ENCODE results near the gene GCDH.

The GCDH gene

GRCh38 chr19:12872941-12873890 is 17.7 kb upstream of the GCDH start:
- no peaks in the 10 kb centered on the region for H3K9me3 ChIP-seq (ENCODE audit: control insufficient read depth in 2 of 2, low read length in 2 of 2)
- H3K27ac ChIP-seq (ENCODE audit: low read depth in 2 of 2, low read length in 2 of 2), result peak overlapping the region in 1 of 2 donors; percentile 23
- H3K9ac ChIP-seq (ENCODE audit: low read depth in 1 of 2, low read length in 2 of 2), result no peak overlapping the region
- peaks cover 0 to 2% of the 10 kb centered on the region in 2 donors for H3K27me3 ChIP-seq (ENCODE audit: control insufficient read depth in 2 of 2, insufficient read depth in 2 of 2, low read length in 2 of 2)
- H3K36me3 ChIP-seq (ENCODE audit: control insufficient read depth in 2 of 2, insufficient read depth in 2 of 2, low read length in 2 of 2), result peaks cover under 1 to 10% of the 10 kb centered on the region in 2 donors
- no peaks in the 10 kb centered on the region for H3K4me1 ChIP-seq (ENCODE audit: control insufficient read depth in 2 of 2, insufficient read depth in 2 of 2, low read length in 2 of 2)
- H3K4me3 ChIP-seq (ENCODE audit: low read length in 2 of 2), result peak overlapping the region; percentile 37

GRCh38 chr19:12873891-12874745 is 16.8 kb upstream of the GCDH start:
- peak overlapping the region in 1 of 2 donors; percentile 37 for H3K4me3 ChIP-seq (ENCODE audit: low read length in 2 of 2)

GRCh38 chr19:12875086-12875485 is 15.9 kb upstream of the GCDH start:
- no peak overlapping the region for H3K4me3 ChIP-seq (ENCODE audit: low read length in 2 of 2)

More at GRCh38 chr19:12873891-12874745, 16.8 kb upstream of the GCDH start:
- Histone ChIP-seq H3K9me3 (ENCODE audit: control insufficient read depth in 2 of 2, low read length in 2 of 2) (no peaks in the 10 kb centered on the region), H3K9ac (ENCODE audit: low read depth in 1 of 2, low read length in 2 of 2) (no peak overlapping the region), H3K4me1 (ENCODE audit: control insufficient read depth in 2 of 2, insufficient read depth in 2 of 2, low read length in 2 of 2) (no peaks in the 10 kb centered on the region), H3K27ac (ENCODE audit: low read depth in 2 of 2, low read length in 2 of 2) (no peak overlapping the region), H3K27me3 (ENCODE audit: control insufficient read depth in 2 of 2, insufficient read depth in 2 of 2, low read length in 2 of 2) (no peaks in the 10 kb centered on the region), H3K36me3 (ENCODE audit: control insufficient read depth in 2 of 2, insufficient read depth in 2 of 2, low read length in 2 of 2) (peaks cover 6 to 13% of the 10 kb centered on the region in 2 donors)

GRCh38 chr19:12880551-12881171 is 10.3 kb upstream of the GCDH start:
- peak overlapping the region; percentile 83 to 89 for H3K4me3 ChIP-seq (ENCODE audit: low read length in 2 of 2)
- peaks cover 6 to 13% of the 10 kb centered on the region in 2 donors for H3K36me3 ChIP-seq (ENCODE audit: control insufficient read depth in 2 of 2, insufficient read depth in 2 of 2, low read length in 2 of 2)
- no peaks in the 10 kb centered on the region for H3K27me3 ChIP-seq (ENCODE audit: control insufficient read depth in 2 of 2, insufficient read depth in 2 of 2, low read length in 2 of 2)
- H3K9me3 ChIP-seq (ENCODE audit: control insufficient read depth in 2 of 2, low read length in 2 of 2), result peaks cover 0 to 5% of the 10 kb centered on the region in 2 donors
- peak overlapping the region; percentile 80 to 84 for H3K27ac ChIP-seq (ENCODE audit: low read depth in 2 of 2, low read length in 2 of 2)
- H3K4me1 ChIP-seq (ENCODE audit: control insufficient read depth in 2 of 2, insufficient read depth in 2 of 2, low read length in 2 of 2), result peaks cover 13 to 14% of the 10 kb centered on the region in 2 donors
- H3K9ac ChIP-seq (ENCODE audit: low read depth in 1 of 2, low read length in 2 of 2), result peak overlapping the region; percentile 87 to 88

More at GRCh38 chr19:12875086-12875485, 15.9 kb upstream of the GCDH start:
- no peaks in the 10 kb centered on the region for H3K4me1 ChIP-seq (ENCODE audit: control insufficient read depth in 2 of 2, insufficient read depth in 2 of 2, low read length in 2 of 2)
- H3K27me3 ChIP-seq (ENCODE audit: control insufficient read depth in 2 of 2, insufficient read depth in 2 of 2, low read length in 2 of 2), result no peaks in the 10 kb centered on the region
- H3K36me3 ChIP-seq (ENCODE audit: control insufficient read depth in 2 of 2, insufficient read depth in 2 of 2, low read length in 2 of 2), result peaks cover 6 to 13% of the 10 kb centered on the region in 2 donors
- H3K9ac ChIP-seq (ENCODE audit: low read depth in 1 of 2, low read length in 2 of 2), result no peak overlapping the region
- no peak overlapping the region for H3K27ac ChIP-seq (ENCODE audit: low read depth in 2 of 2, low read length in 2 of 2)
- H3K9me3 ChIP-seq (ENCODE audit: control insufficient read depth in 2 of 2, low read length in 2 of 2), result no peaks in the 10 kb centered on the region

DNA sequence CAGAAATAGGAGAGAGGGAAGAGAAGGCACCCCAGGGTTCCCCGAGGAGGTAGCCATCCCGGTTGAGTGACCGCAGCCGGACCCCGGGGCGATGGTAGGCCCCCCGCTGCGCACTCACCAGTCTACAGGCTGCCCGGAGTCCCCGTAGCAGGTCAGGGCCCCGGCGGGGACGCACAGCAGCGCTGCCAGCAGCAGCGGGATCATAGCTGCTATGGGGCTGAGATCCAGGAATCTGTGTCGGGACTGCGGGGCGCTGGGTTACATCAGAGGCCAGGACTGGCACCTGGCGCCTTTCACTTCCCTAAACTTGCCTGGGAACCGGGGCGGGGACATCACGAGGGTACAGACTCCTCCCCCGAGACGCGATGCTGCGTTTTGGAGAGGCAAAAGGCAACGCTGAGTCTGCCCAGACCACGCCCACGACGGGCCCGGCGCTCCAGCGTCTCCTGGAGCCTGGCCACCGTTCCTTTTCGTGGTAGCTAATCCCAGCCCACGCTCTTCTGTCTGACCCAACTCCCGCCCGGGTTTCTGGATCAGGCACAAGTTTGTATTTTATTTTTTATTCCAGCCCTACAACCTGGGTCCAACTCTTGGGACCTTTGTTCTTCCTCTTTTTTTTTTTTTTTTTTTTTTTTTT is 9.7 kb upstream of the GCDH start, which contains the start of gene DNASE2:
Gene DNASE2 (minus strand): TSS at position 278 of the 637 bp plus-strand sequence. CDS start 74 bp downstream, at position 204.
- H3K4me1 ChIP-seq (ENCODE audit: control insufficient read depth in 2 of 2, insufficient read depth in 2 of 2, low read length in 2 of 2), result peaks cover 13 to 16% of the 10 kb centered on the region in 2 donors
- peaks cover 0 to 5% of the 10 kb centered on the region in 2 donors for H3K9me3 ChIP-seq (ENCODE audit: control insufficient read depth in 2 of 2, low read length in 2 of 2)
- peak within 1 kb of the TSS; percentile 83 to 89 for H3K4me3 ChIP-seq (ENCODE audit: low read length in 2 of 2)
- H3K27me3 ChIP-seq (ENCODE audit: control insufficient read depth in 2 of 2, insufficient read depth in 2 of 2, low read length in 2 of 2), result no peaks in the 10 kb centered on the region
- peak within 1 kb of the TSS; percentile 87 to 88 for H3K9ac ChIP-seq (ENCODE audit: low read depth in 1 of 2, low read length in 2 of 2)
- H3K36me3 ChIP-seq (ENCODE audit: control insufficient read depth in 2 of 2, insufficient read depth in 2 of 2, low read length in 2 of 2), result peaks cover 6 to 8% of the 10 kb centered on the region in 2 donors
- H3K27ac ChIP-seq (ENCODE audit: low read depth in 2 of 2, low read length in 2 of 2), result peak within 1 kb of the TSS; percentile 80 to 84

GRCh38 chr19:12882589-12882988 is 8.4 kb upstream of the GCDH start:
- peaks cover 0 to 5% of the 10 kb centered on the region in 2 donors for H3K9me3 ChIP-seq (ENCODE audit: control insufficient read depth in 2 of 2, low read length in 2 of 2)
- no peaks in the 10 kb centered on the region for H3K27me3 ChIP-seq (ENCODE audit: control insufficient read depth in 2 of 2, insufficient read depth in 2 of 2, low read length in 2 of 2)
- peaks cover 13 to 16% of the 10 kb centered on the region in 2 donors for H3K4me1 ChIP-seq (ENCODE audit: control insufficient read depth in 2 of 2, insufficient read depth in 2 of 2, low read length in 2 of 2)
- H3K36me3 ChIP-seq (ENCODE audit: control insufficient read depth in 2 of 2, insufficient read depth in 2 of 2, low read length in 2 of 2), result peaks cover 6 to 7% of the 10 kb centered on the region in 2 donors
- H3K27ac ChIP-seq (ENCODE audit: low read depth in 2 of 2, low read length in 2 of 2), result no peak overlapping the region
- H3K4me3 ChIP-seq (ENCODE audit: low read length in 2 of 2), result no peak overlapping the region
- no peak overlapping the region for H3K9ac ChIP-seq (ENCODE audit: low read depth in 1 of 2, low read length in 2 of 2)

DNA sequence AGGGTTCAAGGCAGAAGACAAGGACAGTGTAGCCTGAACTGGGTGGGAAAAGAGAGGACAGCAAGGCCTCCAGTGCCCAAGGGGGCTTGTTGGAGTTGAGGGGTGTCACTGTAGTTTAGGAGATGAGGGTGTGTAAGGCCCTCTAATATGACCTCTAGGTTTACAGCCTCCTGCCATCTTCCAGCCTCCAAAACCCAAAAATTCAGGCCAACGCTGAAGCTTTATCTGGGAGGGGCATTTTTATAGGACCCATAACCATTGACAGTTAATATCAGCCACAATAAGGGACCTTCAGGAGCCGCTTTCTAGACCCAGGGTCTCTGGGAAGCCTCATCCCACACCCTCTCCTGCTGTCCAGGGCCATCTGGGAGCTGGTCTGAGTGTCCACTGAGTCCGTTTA is 6.8 kb upstream of the GCDH start:
- Histone ChIP-seq H3K27ac (ENCODE audit: low read depth in 2 of 2, low read length in 2 of 2) (no peak overlapping the region), H3K9me3 (ENCODE audit: control insufficient read depth in 2 of 2, low read length in 2 of 2) (peaks cover 0 to 5% of the 10 kb centered on the region in 2 donors), H3K36me3 (ENCODE audit: control insufficient read depth in 2 of 2, insufficient read depth in 2 of 2, low read length in 2 of 2) (no peaks in the 10 kb centered on the region), H3K4me3 (ENCODE audit: low read length in 2 of 2) (no peak overlapping the region), H3K4me1 (ENCODE audit: control insufficient read depth in 2 of 2, insufficient read depth in 2 of 2, low read length in 2 of 2) (peaks cover 13 to 16% of the 10 kb centered on the region in 2 donors), H3K27me3 (ENCODE audit: control insufficient read depth in 2 of 2, insufficient read depth in 2 of 2, low read length in 2 of 2) (no peaks in the 10 kb centered on the region), H3K9ac (ENCODE audit: low read depth in 1 of 2, low read length in 2 of 2) (no peak overlapping the region)

DNA sequence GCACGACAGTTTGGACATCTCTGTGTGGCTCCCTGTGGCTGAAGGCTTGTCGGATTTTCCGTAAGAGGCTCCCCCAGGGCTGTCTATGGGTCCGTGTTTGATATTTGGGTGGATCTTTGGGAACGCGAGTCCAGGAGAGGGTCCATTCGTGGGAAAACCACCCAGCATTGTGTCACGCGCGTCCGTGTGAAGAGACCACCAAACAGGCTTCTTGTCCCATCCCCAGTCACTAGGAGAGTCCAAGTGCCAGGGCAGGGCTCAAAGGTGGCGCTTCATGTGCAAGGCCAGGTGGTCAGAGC is 6.4 kb upstream of the GCDH start:
- Histone ChIP-seq H3K4me3 (ENCODE audit: low read length in 2 of 2) (peak overlapping the region; percentile 36 to 56), H3K27me3 (ENCODE audit: control insufficient read depth in 2 of 2, insufficient read depth in 2 of 2, low read length in 2 of 2) (no peaks in the 10 kb centered on the region)

More for the DNA sequence above, 6.4 kb upstream of the GCDH start:
- H3K9me3 ChIP-seq (ENCODE audit: control insufficient read depth in 2 of 2, low read length in 2 of 2), result peaks cover 0 to 5% of the 10 kb centered on the region in 2 donors
- H3K9ac ChIP-seq (ENCODE audit: low read depth in 1 of 2, low read length in 2 of 2), result no peak overlapping the region
- no peaks in the 10 kb centered on the region for H3K36me3 ChIP-seq (ENCODE audit: control insufficient read depth in 2 of 2, insufficient read depth in 2 of 2, low read length in 2 of 2)
- peaks cover 13 to 16% of the 10 kb centered on the region in 2 donors for H3K4me1 ChIP-seq (ENCODE audit: control insufficient read depth in 2 of 2, insufficient read depth in 2 of 2, low read length in 2 of 2)
- peak overlapping the region; percentile 23 to 25 for H3K27ac ChIP-seq (ENCODE audit: low read depth in 2 of 2, low read length in 2 of 2)

Data from mucosa of rectum (tissue), 2 donors.